ENCODE measurements around the gene ZNF394. TPM values are rescaled to one million over a fixed set of nuclear protein-coding genes. Genes with fewer than 3 reads are reported as not detected.

Gene ZNF394
- polyA plus RNA-seq, 1 donor (not counting 4 experiments of a cell fraction or from before 2014, with no cell fraction given) = 10.1 TPM

DNA sequence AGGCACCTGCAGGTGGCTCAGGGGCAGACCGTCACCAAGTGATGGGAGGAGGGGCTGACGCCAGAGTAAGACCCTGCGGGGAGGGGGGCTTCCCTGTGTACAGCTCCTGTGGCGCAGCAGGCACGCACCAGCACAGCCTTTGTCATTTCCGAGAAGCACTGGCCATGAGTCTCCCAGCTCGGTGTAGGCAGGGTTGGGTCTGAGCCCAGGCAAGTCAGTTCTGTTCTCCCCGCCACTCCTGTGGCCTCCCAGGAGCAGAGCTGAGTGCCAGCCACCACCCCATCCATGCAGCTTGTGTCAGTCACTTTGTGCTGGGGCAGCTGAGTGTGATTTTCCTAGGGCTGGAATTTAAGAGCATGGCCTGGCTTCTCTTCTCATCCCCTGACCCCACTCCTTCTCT, 48.1 kb downstream of the ZNF394 start:
- no peak for FAIRE-seq
- Histone ChIP-seq H3K9me3 (ENCODE audit: control insufficient read depth, low read depth, low read length) (no peaks in the 10 kb centered on the region), H4K20me1 (ENCODE audit: control insufficient read depth, extremely low read depth, insufficient read depth, low read length) (no peaks in the 10 kb centered on the region), H3K27ac (ENCODE audit: control insufficient read depth, insufficient read depth, low read length) (no peak overlapping the region), H3K36me3 (ENCODE audit: control insufficient read depth in 2 of 2, extremely low read depth in 1 of 2, insufficient read depth in 2 of 2, low read length in 2 of 2) (peaks cover 47 to 70% of the 10 kb centered on the region in 2 experiments), H3K27me3 (ENCODE audit: control insufficient read depth, extremely low read depth, insufficient read depth, low read length) (no peaks in the 10 kb centered on the region), H3K9me1 (ENCODE audit: control insufficient read depth, extremely low read depth, insufficient read depth, low read length) (no peaks in the 10 kb centered on the region), H3K9ac (ENCODE audit: control insufficient read depth, extremely low read depth, insufficient read depth, low read length) (no peak overlapping the region), H3K4me1 (ENCODE audit: control insufficient read depth, extremely low read depth, insufficient read depth, low read length) (no peaks in the 10 kb centered on the region), H2AFZ (ENCODE audit: control insufficient read depth, low read length) (no peak overlapping the region), H3K4me2 (ENCODE audit: control insufficient read depth, extremely low read depth, insufficient read depth, low read depth, low read length) (no peak overlapping the region), H3K4me3 (ENCODE audit: control insufficient read depth in 2 of 3, extremely low read depth in 1 of 3, insufficient read depth in 2 of 3, low read depth in 1 of 3, low read length in 3 of 3) (no peak overlapping the region), H3K79me2 (ENCODE audit: control insufficient read depth, insufficient read depth, low read length) (peaks cover 8% of the 10 kb centered on the region)
- dilution Hi-C loops (cut with MboI; ENCODE audit: extremely low pct_ligation_motif_present, low sequenced_read_pairs) = no loop called here
- no peak for TF ChIP-seq EZH2 (IDR thresholded peaks at IDR 0.05; ENCODE audit: low read length)
- TF ChIP-seq, protein P1, sequence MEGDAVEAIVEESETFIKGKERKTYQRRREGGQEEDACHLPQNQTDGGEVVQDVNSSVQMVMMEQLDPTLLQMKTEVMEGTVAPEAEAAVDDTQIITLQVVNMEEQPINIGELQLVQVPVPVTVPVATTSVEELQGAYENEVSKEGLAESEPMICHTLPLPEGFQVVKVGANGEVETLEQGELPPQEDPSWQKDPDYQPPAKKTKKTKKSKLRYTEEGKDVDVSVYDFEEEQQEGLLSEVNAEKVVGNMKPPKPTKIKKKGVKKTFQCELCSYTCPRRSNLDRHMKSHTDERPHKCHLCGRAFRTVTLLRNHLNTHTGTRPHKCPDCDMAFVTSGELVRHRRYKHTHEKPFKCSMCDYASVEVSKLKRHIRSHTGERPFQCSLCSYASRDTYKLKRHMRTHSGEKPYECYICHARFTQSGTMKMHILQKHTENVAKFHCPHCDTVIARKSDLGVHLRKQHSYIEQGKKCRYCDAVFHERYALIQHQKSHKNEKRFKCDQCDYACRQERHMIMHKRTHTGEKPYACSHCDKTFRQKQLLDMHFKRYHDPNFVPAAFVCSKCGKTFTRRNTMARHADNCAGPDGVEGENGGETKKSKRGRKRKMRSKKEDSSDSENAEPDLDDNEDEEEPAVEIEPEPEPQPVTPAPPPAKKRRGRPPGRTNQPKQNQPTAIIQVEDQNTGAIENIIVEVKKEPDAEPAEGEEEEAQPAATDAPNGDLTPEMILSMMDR (optimal IDR thresholded peaks at IDR 0.05 in 1 of 3, IDR thresholded peaks at IDR 0.05 in 1 of 3, conservative IDR thresholded peaks at IDR 0.05 in 1 of 3; ENCODE audit: extremely low read depth in 1 of 3, insufficient read depth in 2 of 3, low read length in 3 of 3) = no peak
- DNase-seq (ENCODE audit: low read depth, low spot score) = no peak

GRCh38 chr7:99449326-99449725, 50.8 kb downstream of the ZNF394 start:
- Histone ChIP-seq H3K27me3 (ENCODE audit: control insufficient read depth, extremely low read depth, insufficient read depth, low read length) (no peaks in the 10 kb centered on the region), H2AFZ (ENCODE audit: control insufficient read depth, low read length) (no peak overlapping the region), H3K9me1 (ENCODE audit: control insufficient read depth, extremely low read depth, insufficient read depth, low read length) (no peaks in the 10 kb centered on the region), H3K36me3 (ENCODE audit: control insufficient read depth in 2 of 2, extremely low read depth in 1 of 2, insufficient read depth in 2 of 2, low read length in 2 of 2) (peaks cover 49 to 57% of the 10 kb centered on the region in 2 experiments), H3K9ac (ENCODE audit: control insufficient read depth, extremely low read depth, insufficient read depth, low read length) (no peak overlapping the region), H3K27ac (ENCODE audit: control insufficient read depth, insufficient read depth, low read length) (no peak overlapping the region), H3K9me3 (ENCODE audit: control insufficient read depth, low read depth, low read length) (no peaks in the 10 kb centered on the region), H3K4me1 (ENCODE audit: control insufficient read depth, extremely low read depth, insufficient read depth, low read length) (no peaks in the 10 kb centered on the region), H3K79me2 (ENCODE audit: control insufficient read depth, insufficient read depth, low read length) (no peaks in the 10 kb centered on the region), H3K4me3 (ENCODE audit: control insufficient read depth in 2 of 3, extremely low read depth in 1 of 3, insufficient read depth in 2 of 3, low read depth in 1 of 3, low read length in 3 of 3) (no peak overlapping the region), H3K4me2 (ENCODE audit: control insufficient read depth, extremely low read depth, insufficient read depth, low read depth, low read length) (no peak overlapping the region), H4K20me1 (ENCODE audit: control insufficient read depth, extremely low read depth, insufficient read depth, low read length) (no peaks in the 10 kb centered on the region)
- dilution Hi-C loops (cut with MboI; ENCODE audit: extremely low pct_ligation_motif_present, low sequenced_read_pairs) = no loop called here
- no peak for FAIRE-seq
- no peak for DNase-seq (ENCODE audit: low read depth, low spot score)
- TF ChIP-seq EZH2 (IDR thresholded peaks at IDR 0.05; ENCODE audit: low read length) = no peak
- TF ChIP-seq, protein P1 (optimal IDR thresholded peaks at IDR 0.05 in 1 of 3, IDR thresholded peaks at IDR 0.05 in 1 of 3, conservative IDR thresholded peaks at IDR 0.05 in 1 of 3; ENCODE audit: extremely low read depth in 1 of 3, insufficient read depth in 2 of 3, low read length in 3 of 3) = no peak
